Activated CD8-positive, alpha-beta memory T cell treated with anti-CD3 and anti-CD28 coated beads, Interleukin-2, amount 50 U/mL, for 1 hour (primary cell): ENCODE measurements around the gene KIAA1217.
"Not testable (repeated sequence)": the region's sequence is repeated elsewhere in the genome, so short reads cannot be mapped to it uniquely, and the experiment has no call there.

Experiments used
- DNase-seq: peaks from one replicate; pipeline ENCODE4 v3.0.0-alpha.2; 2020; ENCODE audit errors: extremely low read depth

Gene KIAA1217

GRCh38 chr10:24465891-24466818 lies 257.2 kb downstream of the KIAA1217 start:
- DNase-seq: no peak

GRCh38 chr10:24467136-24467535 lies 258.2 kb downstream of the KIAA1217 start:
- DNase-seq: no peak

- no peak for DNase-seq
These were observed 258.7 kb downstream of the KIAA1217 start for GRCh38 chr10:24467605-24468004.

- DNase-seq: no peak
These were observed 259.4 kb downstream of the KIAA1217 start for GRCh38 chr10:24468281-24468751.

- DNase-seq: no peak
These were observed 261.1 kb downstream of the KIAA1217 start for GRCh38 chr10:24469993-24470392.

GRCh38 chr10:24475598-24475997 lies 266.7 kb downstream of the KIAA1217 start:
- no peak for DNase-seq

GRCh38 chr10:24476913-24477701 lies 268.2 kb downstream of the KIAA1217 start:
- DNase-seq: no peak

- DNase-seq: no peak
These were observed 269.0 kb downstream of the KIAA1217 start for GRCh38 chr10:24477915-24478314.

GRCh38 chr10:24479806-24480205 lies 270.9 kb downstream of the KIAA1217 start:
- DNase-seq: no peak

- no peak for DNase-seq
These were observed 271.5 kb downstream of the KIAA1217 start for GRCh38 chr10:24480447-24480846.

- DNase-seq: no peak
These were observed 272.3 kb downstream of the KIAA1217 start for GRCh38 chr10:24481241-24481640.

GRCh38 chr10:24482713-24483112 lies 273.8 kb downstream of the KIAA1217 start:
- not testable (repeated sequence) for DNase-seq

GRCh38 chr10:24483701-24484100 lies 274.8 kb downstream of the KIAA1217 start:
- DNase-seq: no peak

GRCh38 chr10:24484771-24485170 lies 275.8 kb downstream of the KIAA1217 start:
- DNase-seq: no peak

- DNase-seq: no peak
These were observed 276.4 kb downstream of the KIAA1217 start for GRCh38 chr10:24485304-24485703.

- DNase-seq: no peak
These were observed 279.7 kb downstream of the KIAA1217 start for GRCh38 chr10:24488631-24489030.

GRCh38 chr10:24493165-24493564 lies 284.2 kb downstream of the KIAA1217 start:
- DNase-seq: no peak

GRCh38 chr10:24494236-24494635 lies 285.3 kb downstream of the KIAA1217 start:
- no peak for DNase-seq

GRCh38 chr10:24494777-24495176 lies 285.8 kb downstream of the KIAA1217 start:
- DNase-seq: no peak

GRCh38 chr10:24495666-24496460 lies 286.9 kb downstream of the KIAA1217 start:
- DNase-seq: no peak

GRCh38 chr10:24496906-24497305 lies 288.0 kb downstream of the KIAA1217 start:
- no peak for DNase-seq
